K562 (cell line): ENCODE data around the gene GAS2L1. TPM values are rescaled to one million over a fixed set of nuclear protein-coding genes. Genes with fewer than 3 reads are reported as not detected.

Experiments used
- EHMT2 ChIP-seq: fragments of 450-650 bp; IDR thresholded peaks from 2 replicates; pipeline ENCODE4 v1.6.1; 2018; ENCODE audit warnings: antibody characterized with exemption
- GTF2E2 ChIP-seq: fragments of 200-800 bp; sonication (Bioruptor generic); IDR thresholded peaks from 2 replicates; pipeline ENCODE4 v1.6.1; 2016; ENCODE audit warnings: missing genetic modification characterization, missing compliant biosample characterization
- MYC ChIP-seq, 2 experiments: fragments of 250-450 bp in 1 of 2; sonication (Bioruptor Pico) in 1 of 2; IDR thresholded peaks; 2 replicates each; pipeline versions ENCODE4 v1.5.1 to v1.6.1; 2012 to 2021; ENCODE audit warnings: low read depth in 2 of 2, borderline replicate concordance in 1 of 2, improper control_type of control experiment in 1 of 2, low read length in 1 of 2, mild to moderate bottlenecking in 1 of 2, moderate library complexity in 1 of 2
- PCBP1 ChIP-seq: fragments of 200-400 bp; formaldehyde crosslinking; IDR thresholded peaks from 2 replicates; pipeline ENCODE4 v1.6.1; 2018; ENCODE audit warnings: mild to moderate bottlenecking, low read depth, low read length; ENCODE audit not compliant: poor library complexity, severe bottlenecking
- PHF8 ChIP-seq: fragments of 200-600 bp; sonication (generic); IDR thresholded peaks from 2 replicates; pipeline ENCODE4 v1.6.1; 2012; ENCODE audit warnings: mixed run types, mild to moderate bottlenecking, inconsistent platforms, low read length, moderate library complexity, borderline replicate concordance
- SAP30 ChIP-seq: fragments of 200-600 bp; sonication (generic); IDR thresholded peaks from 2 replicates; pipeline ENCODE4 v1.6.1; 2012; ENCODE audit warnings: borderline replicate concordance, low read depth, mild to moderate bottlenecking, moderate library complexity, low read length, control low read depth, inconsistent platforms; ENCODE audit not compliant: insufficient read depth, poor library complexity, severe bottlenecking
- SIX5 ChIP-seq, 2 experiments: IDR thresholded peaks; 2 replicates each; pipeline ENCODE4 v1.6.1; 2011; ENCODE audit warnings: low read length in 2 of 2, borderline replicate concordance in 1 of 2, low read depth in 1 of 2, mild to moderate bottlenecking in 1 of 2, moderate library complexity in 1 of 2; ENCODE audit not compliant: insufficient read depth in 1 of 2
- polyA plus RNA-seq, 8 experiments: library from polyadenylated mRNA; depleted of rRNA in 4 of 8; stranded (reverse) in 5 of 8; unstranded in 3 of 8; fragments of >200 nt; fragmentation: Nextera tagmentation in 2 of 8; fragmentation: Illumina TruSeq in 1 of 8; extraction: Ambion mirVana in 2 of 8; extraction: Trizol in 1 of 8; gene quantifications; 2 replicates each; pipeline versions ENCODE4 v1.2.1 to v1.2.3, GENCODE V29; 2011 to 2014; ENCODE audit warnings: inconsistent platforms in 1 of 8, missing spikeins in 1 of 8
- total RNA-seq, 7 experiments: library from RNA; depleted of rRNA in 6 of 7; stranded (reverse); fragments of >200 nt in 6 of 7; fragmentation: Illumina TruSeq in 2 of 7; extraction: Trizol in 2 of 7; gene quantifications; 2 replicates each; pipeline versions ENCODE4 v1.2.1 to v1.2.3, GENCODE V29; 2011 to 2021; ENCODE audit warnings: low replicate concordance in 1 of 7
- TF ChIP-seq, protein P1 (sequence below): fragments of 450-650 bp; IDR thresholded peaks from 2 replicates; pipeline ENCODE4 v1.6.1; 2017; ENCODE audit warnings: antibody characterized with exemption, mild to moderate bottlenecking
- TF ChIP-seq, protein P2 (sequence below), 3 experiments: IDR thresholded peaks in 2 of 3; conservative IDR thresholded peaks in 1 of 3; 2 replicates each; pipeline ENCODE4 v1.5.1; 2011 to 2012; ENCODE audit warnings: low read length in 3 of 3, mild to moderate bottlenecking in 3 of 3, control low read depth in 2 of 3, improper control_type of control experiment in 1 of 3, inconsistent platforms in 1 of 3, low read depth in 1 of 3, mixed read lengths in 1 of 3, moderate library complexity in 1 of 3; ENCODE audit not compliant: insufficient read depth in 2 of 3
- TF ChIP-seq, protein P3 (sequence below): sonication (generic); formaldehyde crosslinking; IDR thresholded peaks from 2 replicates; pipeline ENCODE4 v1.8.0; 2022; ENCODE audit warnings: mild to moderate bottlenecking, missing genetic modification reagents
- TF ChIP-seq, protein P4 (sequence below): fragments of 200-800 bp; sonication (Bioruptor generic); IDR thresholded peaks from 2 replicates; pipeline ENCODE4 v1.6.1; 2017; ENCODE audit warnings: missing genetic modification characterization, missing compliant biosample characterization

GAS2L1 gene
- total and polyA plus RNA-seq, 9 of the 15 experiments (the other 6 are each of a cell fraction or from before 2014, with no cell fraction given) = 0.56 to 19.7 (median 3.2) TPM

DNA sequence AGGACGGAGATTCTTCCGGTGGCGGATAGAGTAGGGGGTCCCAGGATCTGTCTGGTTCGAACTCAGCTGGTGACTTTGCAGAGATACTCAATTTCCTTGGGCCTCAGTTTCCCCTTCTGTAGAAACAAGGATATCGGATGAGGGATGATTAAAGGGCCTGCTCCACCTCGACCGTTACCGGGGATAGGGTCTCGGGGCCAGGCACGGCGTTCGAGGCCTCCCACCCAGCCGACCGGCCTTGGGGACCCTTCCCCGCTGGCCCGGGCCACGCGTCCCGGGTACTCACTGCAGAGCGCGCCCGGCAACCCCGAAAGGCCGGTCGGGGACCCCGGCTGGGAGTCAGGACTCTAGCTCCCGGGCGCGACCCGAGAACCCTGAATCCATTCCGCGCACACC lies 39.0 kb upstream of the GAS2L1 start (continued):
- TF ChIP-seq, protein P1, sequence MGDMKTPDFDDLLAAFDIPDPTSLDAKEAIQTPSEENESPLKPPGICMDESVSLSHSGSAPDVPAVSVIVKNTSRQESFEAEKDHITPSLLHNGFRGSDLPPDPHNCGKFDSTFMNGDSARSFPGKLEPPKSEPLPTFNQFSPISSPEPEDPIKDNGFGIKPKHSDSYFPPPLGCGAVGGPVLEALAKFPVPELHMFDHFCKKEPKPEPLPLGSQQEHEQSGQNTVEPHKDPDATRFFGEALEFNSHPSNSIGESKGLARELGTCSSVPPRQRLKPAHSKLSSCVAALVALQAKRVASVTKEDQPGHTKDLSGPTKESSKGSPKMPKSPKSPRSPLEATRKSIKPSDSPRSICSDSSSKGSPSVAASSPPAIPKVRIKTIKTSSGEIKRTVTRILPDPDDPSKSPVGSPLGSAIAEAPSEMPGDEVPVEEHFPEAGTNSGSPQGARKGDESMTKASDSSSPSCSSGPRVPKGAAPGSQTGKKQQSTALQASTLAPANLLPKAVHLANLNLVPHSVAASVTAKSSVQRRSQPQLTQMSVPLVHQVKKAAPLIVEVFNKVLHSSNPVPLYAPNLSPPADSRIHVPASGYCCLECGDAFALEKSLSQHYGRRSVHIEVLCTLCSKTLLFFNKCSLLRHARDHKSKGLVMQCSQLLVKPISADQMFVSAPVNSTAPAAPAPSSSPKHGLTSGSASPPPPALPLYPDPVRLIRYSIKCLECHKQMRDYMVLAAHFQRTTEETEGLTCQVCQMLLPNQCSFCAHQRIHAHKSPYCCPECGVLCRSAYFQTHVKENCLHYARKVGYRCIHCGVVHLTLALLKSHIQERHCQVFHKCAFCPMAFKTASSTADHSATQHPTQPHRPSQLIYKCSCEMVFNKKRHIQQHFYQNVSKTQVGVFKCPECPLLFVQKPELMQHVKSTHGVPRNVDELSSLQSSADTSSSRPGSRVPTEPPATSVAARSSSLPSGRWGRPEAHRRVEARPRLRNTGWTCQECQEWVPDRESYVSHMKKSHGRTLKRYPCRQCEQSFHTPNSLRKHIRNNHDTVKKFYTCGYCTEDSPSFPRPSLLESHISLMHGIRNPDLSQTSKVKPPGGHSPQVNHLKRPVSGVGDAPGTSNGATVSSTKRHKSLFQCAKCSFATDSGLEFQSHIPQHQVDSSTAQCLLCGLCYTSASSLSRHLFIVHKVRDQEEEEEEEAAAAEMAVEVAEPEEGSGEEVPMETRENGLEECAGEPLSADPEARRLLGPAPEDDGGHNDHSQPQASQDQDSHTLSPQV = peak; percentile 51
- peak; percentile 37 for TF ChIP-seq SAP30
- no peak for TF ChIP-seq SIX5 (IDR thresholded peaks at IDR 0.05; ENCODE audit: borderline replicate concordance in 1 of 2, insufficient read depth in 1 of 2, low read depth in 1 of 2, low read length in 2 of 2)
- TF ChIP-seq MYC (IDR thresholded peaks at IDR 0.05; ENCODE audit: low read depth, low read length) = no peak
- TF ChIP-seq MYC (CRISPR knock-in tag; IDR thresholded peaks at IDR 0.05; ENCODE audit: borderline replicate concordance, low read depth) = 0 out of 2 replicates have a peak, but pooled peaks have one; percentile 13
- TF ChIP-seq, protein P2, sequence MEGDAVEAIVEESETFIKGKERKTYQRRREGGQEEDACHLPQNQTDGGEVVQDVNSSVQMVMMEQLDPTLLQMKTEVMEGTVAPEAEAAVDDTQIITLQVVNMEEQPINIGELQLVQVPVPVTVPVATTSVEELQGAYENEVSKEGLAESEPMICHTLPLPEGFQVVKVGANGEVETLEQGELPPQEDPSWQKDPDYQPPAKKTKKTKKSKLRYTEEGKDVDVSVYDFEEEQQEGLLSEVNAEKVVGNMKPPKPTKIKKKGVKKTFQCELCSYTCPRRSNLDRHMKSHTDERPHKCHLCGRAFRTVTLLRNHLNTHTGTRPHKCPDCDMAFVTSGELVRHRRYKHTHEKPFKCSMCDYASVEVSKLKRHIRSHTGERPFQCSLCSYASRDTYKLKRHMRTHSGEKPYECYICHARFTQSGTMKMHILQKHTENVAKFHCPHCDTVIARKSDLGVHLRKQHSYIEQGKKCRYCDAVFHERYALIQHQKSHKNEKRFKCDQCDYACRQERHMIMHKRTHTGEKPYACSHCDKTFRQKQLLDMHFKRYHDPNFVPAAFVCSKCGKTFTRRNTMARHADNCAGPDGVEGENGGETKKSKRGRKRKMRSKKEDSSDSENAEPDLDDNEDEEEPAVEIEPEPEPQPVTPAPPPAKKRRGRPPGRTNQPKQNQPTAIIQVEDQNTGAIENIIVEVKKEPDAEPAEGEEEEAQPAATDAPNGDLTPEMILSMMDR (IDR thresholded peaks at IDR 0.05 in 2 of 3, conservative IDR thresholded peaks at IDR 0.05 in 1 of 3; ENCODE audit: insufficient read depth in 2 of 3, low read depth in 1 of 3, low read length in 3 of 3) = no peak
- TF ChIP-seq, protein P3, sequence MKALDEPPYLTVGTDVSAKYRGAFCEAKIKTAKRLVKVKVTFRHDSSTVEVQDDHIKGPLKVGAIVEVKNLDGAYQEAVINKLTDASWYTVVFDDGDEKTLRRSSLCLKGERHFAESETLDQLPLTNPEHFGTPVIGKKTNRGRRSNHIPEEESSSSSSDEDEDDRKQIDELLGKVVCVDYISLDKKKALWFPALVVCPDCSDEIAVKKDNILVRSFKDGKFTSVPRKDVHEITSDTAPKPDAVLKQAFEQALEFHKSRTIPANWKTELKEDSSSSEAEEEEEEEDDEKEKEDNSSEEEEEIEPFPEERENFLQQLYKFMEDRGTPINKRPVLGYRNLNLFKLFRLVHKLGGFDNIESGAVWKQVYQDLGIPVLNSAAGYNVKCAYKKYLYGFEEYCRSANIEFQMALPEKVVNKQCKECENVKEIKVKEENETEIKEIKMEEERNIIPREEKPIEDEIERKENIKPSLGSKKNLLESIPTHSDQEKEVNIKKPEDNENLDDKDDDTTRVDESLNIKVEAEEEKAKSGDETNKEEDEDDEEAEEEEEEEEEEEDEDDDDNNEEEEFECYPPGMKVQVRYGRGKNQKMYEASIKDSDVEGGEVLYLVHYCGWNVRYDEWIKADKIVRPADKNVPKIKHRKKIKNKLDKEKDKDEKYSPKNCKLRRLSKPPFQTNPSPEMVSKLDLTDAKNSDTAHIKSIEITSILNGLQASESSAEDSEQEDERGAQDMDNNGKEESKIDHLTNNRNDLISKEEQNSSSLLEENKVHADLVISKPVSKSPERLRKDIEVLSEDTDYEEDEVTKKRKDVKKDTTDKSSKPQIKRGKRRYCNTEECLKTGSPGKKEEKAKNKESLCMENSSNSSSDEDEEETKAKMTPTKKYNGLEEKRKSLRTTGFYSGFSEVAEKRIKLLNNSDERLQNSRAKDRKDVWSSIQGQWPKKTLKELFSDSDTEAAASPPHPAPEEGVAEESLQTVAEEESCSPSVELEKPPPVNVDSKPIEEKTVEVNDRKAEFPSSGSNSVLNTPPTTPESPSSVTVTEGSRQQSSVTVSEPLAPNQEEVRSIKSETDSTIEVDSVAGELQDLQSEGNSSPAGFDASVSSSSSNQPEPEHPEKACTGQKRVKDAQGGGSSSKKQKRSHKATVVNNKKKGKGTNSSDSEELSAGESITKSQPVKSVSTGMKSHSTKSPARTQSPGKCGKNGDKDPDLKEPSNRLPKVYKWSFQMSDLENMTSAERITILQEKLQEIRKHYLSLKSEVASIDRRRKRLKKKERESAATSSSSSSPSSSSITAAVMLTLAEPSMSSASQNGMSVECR = 0 out of 2 replicates have a peak, but pooled peaks have one; percentile 9
- peak; percentile 56; the same call in 1 of the 2 replicates for TF ChIP-seq PHF8
- no peak for TF ChIP-seq EHMT2
- TF ChIP-seq PCBP1 = peak; percentile 69
- TF ChIP-seq GTF2E2 = 0 out of 2 replicates have a peak, but pooled peaks have one; percentile 35
- TF ChIP-seq, protein P4, sequence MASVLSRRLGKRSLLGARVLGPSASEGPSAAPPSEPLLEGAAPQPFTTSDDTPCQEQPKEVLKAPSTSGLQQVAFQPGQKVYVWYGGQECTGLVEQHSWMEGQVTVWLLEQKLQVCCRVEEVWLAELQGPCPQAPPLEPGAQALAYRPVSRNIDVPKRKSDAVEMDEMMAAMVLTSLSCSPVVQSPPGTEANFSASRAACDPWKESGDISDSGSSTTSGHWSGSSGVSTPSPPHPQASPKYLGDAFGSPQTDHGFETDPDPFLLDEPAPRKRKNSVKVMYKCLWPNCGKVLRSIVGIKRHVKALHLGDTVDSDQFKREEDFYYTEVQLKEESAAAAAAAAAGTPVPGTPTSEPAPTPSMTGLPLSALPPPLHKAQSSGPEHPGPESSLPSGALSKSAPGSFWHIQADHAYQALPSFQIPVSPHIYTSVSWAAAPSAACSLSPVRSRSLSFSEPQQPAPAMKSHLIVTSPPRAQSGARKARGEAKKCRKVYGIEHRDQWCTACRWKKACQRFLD (CRISPR knock-in tag) = peak; percentile 81; the same call in 1 of the 2 replicates
